Small intestine (tissue), 7 donors: ENCODE results near the gene GPI. TPM values are rescaled to one million over a fixed set of nuclear protein-coding genes. Genes with fewer than 3 reads are reported as not detected.

ENCODE experiments used
- DNase-seq, 2 donors: peaks; one replicate each; pipeline versions ENCODE4 v3.0.0 to v3.0.0-alpha.2; 2013
- FAIRE-seq: peaks from 2 replicates; lab custom pipeline; 2012; peaks lifted over from hg19 to GRCh38; lab: Jason Lieb, UNC
- H3K27ac ChIP-seq, 3 donors: one replicate each; pipeline ENCODE4 v1.5.1; 2013; ENCODE audit warnings: low read length in 2 of 3, mild to moderate bottlenecking in 2 of 3, control low read depth in 1 of 3, inconsistent platforms in 1 of 3, low read depth in 1 of 3, moderate library complexity in 1 of 3
- H3K27me3 ChIP-seq, 3 donors: one replicate each; pipeline ENCODE4 v1.6.1; 2013; ENCODE audit warnings: low read length in 3 of 3, inconsistent platforms in 1 of 3; ENCODE audit not compliant: control insufficient read depth in 3 of 3, insufficient read depth in 3 of 3
- H3K36me3 ChIP-seq, 3 donors: one replicate each; pipeline ENCODE4 v1.6.1; 2013; ENCODE audit warnings: low read length in 3 of 3, inconsistent platforms in 1 of 3, low read depth in 1 of 3, mild to moderate bottlenecking in 1 of 3, moderate library complexity in 1 of 3; ENCODE audit not compliant: control insufficient read depth in 3 of 3, insufficient read depth in 2 of 3
- H3K4me1 ChIP-seq, 3 donors: one replicate each; pipeline ENCODE4 v1.6.1; 2013; ENCODE audit warnings: low read length in 2 of 3, inconsistent platforms in 1 of 3, low read depth in 1 of 3, mild to moderate bottlenecking in 1 of 3, moderate library complexity in 1 of 3; ENCODE audit not compliant: control insufficient read depth in 3 of 3, insufficient read depth in 2 of 3
- H3K4me3 ChIP-seq, 3 donors: one replicate each; pipeline ENCODE4 v1.5.1; 2013; ENCODE audit warnings: low read length in 3 of 3, control low read depth in 1 of 3, inconsistent platforms in 1 of 3, low read depth in 1 of 3, mild to moderate bottlenecking in 1 of 3, moderate library complexity in 1 of 3
- H3K9me3 ChIP-seq, 2 donors: one replicate each; pipeline ENCODE4 v1.6.1; 2013; ENCODE audit warnings: low read depth in 1 of 2, low read length in 1 of 2; ENCODE audit not compliant: control insufficient read depth in 2 of 2, insufficient read depth in 1 of 2
- WGBS, 3 donors: extraction: QIAGEN DNeasy Blood & Tissue Kit; methylation state at CpG; one replicate each; pipeline ENCODE4 v1.1.7; 2013; 5-methylcytosine and 5-hydroxymethylcytosine counted together
- polyA plus RNA-seq, 4 donors: library from polyadenylated mRNA; stranded (reverse) in 3 of 4; unstranded in 1 of 4; fragments of 200-250 nt in 3 of 4; fragments of 120-200 nt in 1 of 4; gene quantifications; one replicate each; pipeline versions ENCODE4 v1.2.1 to v1.2.3, GENCODE V29; 2013
- donor health status: healthy with polysubstance abuse.
- donor health status: control.
- donor health status: control.
- donor health status: Bipolar disorder and iron deficiency.
- donor health status: healthy.

Gene GPI
- polyA plus RNA-seq, 4 donors: 98.6 to 199 (median 125) TPM

DNA sequence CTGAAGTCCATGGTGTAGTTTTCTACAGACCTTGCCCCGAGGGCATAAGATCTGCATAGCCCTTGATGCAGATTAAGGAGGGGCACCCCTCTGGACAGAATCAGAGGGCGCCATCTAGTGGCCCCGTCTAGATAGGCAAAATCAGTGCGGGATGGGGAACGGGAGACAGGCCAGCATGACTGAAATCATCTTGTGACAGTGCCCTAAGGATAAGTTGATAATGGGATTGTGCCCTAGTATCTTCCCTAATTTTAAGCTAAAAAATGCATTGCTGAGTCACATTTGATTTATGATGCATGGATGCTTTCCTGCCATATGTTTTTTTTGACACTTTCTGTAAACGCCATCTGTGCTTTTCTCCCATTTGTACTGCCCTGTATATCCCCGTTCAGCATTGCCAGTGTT lies 19.0 kb upstream of the GPI start:
- no peak for FAIRE-seq
- Histone ChIP-seq H3K27ac (no peak overlapping the region), H3K4me1 (peaks cover 0 to 11% (median 0%) of the 10 kb centered on the region in 3 donors), H3K36me3 (peaks cover 7 to 66% (median 17%) of the 10 kb centered on the region in 3 donors), H3K4me3 (no peak overlapping the region), H3K27me3 (no peaks in the 10 kb centered on the region), H3K9me3 (peaks cover 0 to 4% of the 10 kb centered on the region in 2 donors)
- 29 to 38% (median 30%) methylated on average over 7 of the region's 7 CpGs for WGBS, 3 donors
- DNase-seq: peak; percentile 81 to 91

DNA sequence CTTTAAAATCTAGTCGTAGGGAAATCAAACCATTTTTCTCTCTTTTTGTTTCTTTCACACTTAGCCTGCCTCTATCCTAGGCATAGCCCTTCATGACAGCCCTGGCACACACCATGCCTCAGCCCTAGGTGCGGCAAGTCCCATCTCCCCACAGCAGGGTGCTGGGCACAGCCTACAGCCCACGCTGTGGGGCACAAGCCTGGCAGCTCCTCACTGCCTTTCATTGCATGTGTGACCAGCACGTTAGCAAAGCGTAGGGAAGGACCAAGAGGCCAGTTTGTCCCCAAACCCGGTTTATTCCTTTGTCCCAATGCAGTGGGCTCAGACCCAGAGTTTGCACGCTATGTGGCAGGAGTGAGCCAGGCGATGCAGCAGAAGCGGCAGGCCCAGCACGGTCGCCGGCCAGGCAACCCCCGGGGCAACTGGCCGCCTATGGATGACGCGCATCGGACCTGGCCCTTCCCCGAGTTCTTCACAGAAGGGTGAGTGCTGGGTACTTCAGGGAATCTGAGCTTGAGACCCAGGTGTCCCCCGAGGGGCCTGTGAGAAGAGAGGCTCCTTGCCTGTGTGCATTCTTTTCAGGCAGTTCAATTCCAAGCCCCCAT lies 17.3 kb upstream of the GPI start:
- peaks cover 2 to 64% (median 7%) of the 10 kb centered on the region in 3 donors for H3K36me3 ChIP-seq
- no peak for DNase-seq
- WGBS, 3 donors: 94 to 96% (median 94%) methylated on average over 19 of the region's 19 CpGs

DNA sequence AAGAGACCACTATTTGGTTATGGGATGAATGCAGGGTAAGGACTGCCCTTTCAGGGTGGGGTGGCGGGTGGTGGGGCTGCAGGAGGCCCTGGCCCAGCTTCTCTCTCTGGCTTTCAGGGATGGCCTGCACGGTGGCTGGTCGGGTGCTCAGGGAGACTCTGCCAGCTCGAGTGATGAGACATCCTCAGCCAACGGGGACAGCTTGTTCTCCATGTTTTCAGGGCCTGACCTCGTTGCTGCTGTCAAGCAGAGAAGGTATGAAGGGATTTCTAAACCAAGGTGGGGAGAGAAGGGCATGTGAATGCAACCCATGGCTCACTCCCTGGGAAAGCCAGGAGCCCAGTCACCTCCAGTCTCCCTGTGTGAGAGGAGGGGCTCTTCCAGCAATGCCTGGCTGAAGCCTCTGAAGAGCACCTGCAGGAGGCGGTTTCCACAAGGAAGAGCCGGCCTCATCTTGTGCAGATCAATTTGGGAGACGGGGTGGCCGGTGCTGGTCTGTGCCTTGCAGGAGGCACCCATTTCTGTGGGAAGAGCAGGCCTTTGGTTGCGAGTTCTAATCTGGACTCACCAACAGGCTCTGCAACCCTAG lies 16.0 kb upstream of the GPI start:
- Histone ChIP-seq H3K36me3 (peaks cover 2 to 66% (median 6%) of the 10 kb centered on the region in 3 donors), H3K27ac (no peak overlapping the region), H3K9me3 (peaks cover 0 to 4% of the 10 kb centered on the region in 2 donors), H3K27me3 (no peaks in the 10 kb centered on the region), H3K4me1 (peaks cover 0 to 4% (median 0%) of the 10 kb centered on the region in 3 donors), H3K4me3 (no peak overlapping the region)
- WGBS, 3 donors: 93% methylated on average over 11 of the region's 11 CpGs
- DNase-seq (no peak), FAIRE-seq (no peak)

More for the DNA sequence above, 17.3 kb upstream of the GPI start:
- FAIRE-seq: no peak
- H3K9me3 ChIP-seq: peaks cover 0 to 4% of the 10 kb centered on the region in 2 donors
- H3K27ac ChIP-seq: no peak overlapping the region
- peaks cover 0 to 4% (median 0%) of the 10 kb centered on the region in 3 donors for H3K4me1 ChIP-seq
- H3K27me3 ChIP-seq: no peaks in the 10 kb centered on the region
- no peak overlapping the region for H3K4me3 ChIP-seq

DNA sequence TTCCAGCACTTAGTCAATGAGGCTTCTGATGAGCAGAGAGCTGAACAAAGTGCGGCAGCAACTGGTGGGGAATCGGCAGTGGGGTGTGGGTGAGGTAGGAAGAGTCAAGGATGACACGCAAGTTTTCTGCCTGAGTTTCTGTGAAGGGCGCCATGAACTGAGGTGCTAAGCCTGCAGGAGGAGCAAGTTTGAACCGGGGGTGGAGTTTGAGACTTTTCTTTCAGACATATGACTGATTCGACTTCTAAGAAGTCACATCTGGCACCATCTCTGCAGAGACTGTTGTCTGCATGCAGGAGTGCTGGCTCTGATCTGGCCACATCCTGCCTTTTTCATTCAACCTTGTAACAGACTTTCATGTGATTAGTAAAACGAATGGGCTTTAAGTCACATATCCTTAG lies 14.8 kb upstream of the GPI start:
- Histone ChIP-seq H3K36me3 (peaks cover 3 to 68% (median 6%) of the 10 kb centered on the region in 3 donors), H3K27me3 (no peaks in the 10 kb centered on the region), H3K27ac (no peak overlapping the region), H3K4me1 (peaks cover 0 to 4% (median 0%) of the 10 kb centered on the region in 3 donors), H3K9me3 (peaks cover 0 to 2% of the 10 kb centered on the region in 2 donors), H3K4me3 (no peak overlapping the region)
- peak in 1 of 2 donors; percentile 47 for DNase-seq
- 61 to 91% (median 73%) methylated on average over 7 of the region's 7 CpGs for WGBS, 3 donors
- FAIRE-seq: no peak

DNA sequence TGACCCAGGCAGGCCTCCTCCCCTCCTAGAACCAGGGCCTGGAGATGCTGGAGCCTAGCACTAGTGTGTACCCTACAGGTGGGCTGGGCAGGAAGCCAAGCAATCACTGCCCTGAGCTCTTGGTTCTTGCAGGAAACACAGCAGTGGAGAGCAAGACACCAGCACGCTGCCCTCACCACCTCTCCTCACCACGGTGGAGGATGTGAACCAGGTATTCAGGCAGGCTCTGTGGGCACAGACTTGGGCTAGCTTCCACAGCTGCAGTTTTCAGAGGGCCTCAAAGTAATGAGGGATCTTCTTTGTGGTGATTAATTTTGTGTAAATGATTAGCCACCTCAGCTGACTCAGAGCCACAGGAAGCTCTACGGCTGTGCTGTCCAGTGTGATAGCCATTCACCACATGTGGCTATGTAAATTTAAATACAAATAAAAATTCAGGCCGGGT lies 13.6 kb upstream of the GPI start:
- Histone ChIP-seq H3K27ac (peak overlapping the region in 1 of 3 donors; percentile 33), H3K4me3 (no peak overlapping the region), H3K4me1 (no peaks in the 10 kb centered on the region), H3K36me3 (peaks cover 4 to 70% (median 6%) of the 10 kb centered on the region in 3 donors), H3K9me3 (no peaks in the 10 kb centered on the region), H3K27me3 (no peaks in the 10 kb centered on the region)
- WGBS, 3 donors: 47 to 75% (median 52%) methylated on average over 4 of the region's 4 CpGs
- FAIRE-seq (no peak), DNase-seq (no peak)

DNA sequence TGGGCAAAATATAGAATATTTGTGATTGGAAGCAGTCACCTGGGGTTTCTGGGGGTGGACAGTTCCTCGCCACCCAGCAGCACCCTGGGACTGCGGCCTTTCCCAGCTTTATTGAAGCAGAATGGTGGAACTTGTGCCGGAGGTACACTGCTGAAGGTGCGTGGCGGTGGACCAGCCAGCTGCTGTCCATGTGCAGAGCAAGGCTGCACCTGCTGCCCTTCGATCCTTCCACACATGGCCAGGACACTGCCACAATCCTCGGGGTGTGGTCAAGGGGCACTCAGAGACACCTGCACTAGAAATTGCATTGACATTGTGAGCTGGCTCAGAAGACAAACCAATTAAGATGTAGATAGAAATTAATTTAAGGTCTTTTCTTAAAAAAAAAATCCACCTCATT lies 11.4 kb upstream of the GPI start:
- peaks cover 4 to 58% (median 6%) of the 10 kb centered on the region in 3 donors for H3K36me3 ChIP-seq
- H3K27ac ChIP-seq: no peak overlapping the region
- peak; percentile 17 to 59 for DNase-seq
- no peak for FAIRE-seq
- no peaks in the 10 kb centered on the region for H3K27me3 ChIP-seq
- no peak overlapping the region for H3K4me3 ChIP-seq
- H3K4me1 ChIP-seq: peaks cover 0 to 2% (median 1%) of the 10 kb centered on the region in 3 donors
- 37 to 80% (median 56%) methylated on average over 7 of the region's 7 CpGs for WGBS, 3 donors
- H3K9me3 ChIP-seq: no peaks in the 10 kb centered on the region

DNA sequence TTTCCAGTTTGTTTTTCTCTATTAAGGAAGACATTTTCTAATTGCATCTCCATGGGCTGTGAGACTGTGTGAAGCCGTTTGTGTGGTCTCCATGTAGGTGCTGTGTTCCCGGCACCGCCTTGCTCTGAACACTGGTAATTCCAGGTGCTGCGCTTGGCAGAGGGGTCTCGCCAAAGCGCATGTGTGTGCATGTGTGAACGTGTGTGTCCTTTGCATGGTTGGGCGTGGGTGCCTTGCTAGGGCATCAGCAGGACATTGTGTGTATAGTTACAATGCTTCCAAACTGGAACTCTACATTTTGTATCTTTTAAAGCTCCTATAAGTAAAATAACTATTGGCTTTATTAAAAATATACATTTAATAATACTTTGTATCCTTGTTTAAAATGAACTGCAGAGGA lies 9.8 kb upstream of the GPI start:
- Histone ChIP-seq H3K4me1 (peaks cover 0 to 9% (median 3%) of the 10 kb centered on the region in 3 donors), H3K27me3 (no peaks in the 10 kb centered on the region), H3K27ac (no peak overlapping the region), H3K36me3 (peaks cover 0 to 44% (median 3%) of the 10 kb centered on the region in 3 donors), H3K4me3 (no peak overlapping the region), H3K9me3 (no peaks in the 10 kb centered on the region)
- no peak for FAIRE-seq
- 92 to 95% (median 95%) methylated on average over 8 of the region's 8 CpGs for WGBS, 3 donors
- no peak for DNase-seq

DNA sequence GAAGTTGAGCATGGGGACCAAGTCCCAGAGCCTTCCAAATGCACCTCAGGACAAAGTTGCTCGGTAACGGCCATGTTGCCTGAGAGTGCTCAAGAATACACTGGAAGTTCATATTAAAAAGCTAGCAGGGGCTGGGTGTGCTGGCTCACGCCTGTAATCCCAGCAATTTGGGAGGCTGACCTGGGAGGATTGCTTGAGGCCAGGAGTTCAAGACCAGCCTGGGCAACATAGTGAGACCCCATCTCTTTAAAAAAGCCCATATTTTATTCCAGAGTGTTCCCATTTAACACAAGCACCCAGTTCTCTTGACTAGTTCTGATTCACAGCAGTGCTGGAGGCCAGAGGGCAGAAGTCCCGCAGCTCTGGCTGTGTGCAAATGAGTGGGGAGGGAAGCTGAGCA lies 8.1 kb upstream of the GPI start:
- Histone ChIP-seq H3K9me3 (no peaks in the 10 kb centered on the region), H3K36me3 (peaks cover 0 to 33% (median 2%) of the 10 kb centered on the region in 3 donors), H3K27me3 (no peaks in the 10 kb centered on the region), H3K27ac (no peak overlapping the region), H3K4me1 (peaks cover 0 to 9% (median 3%) of the 10 kb centered on the region in 3 donors), H3K4me3 (no peak overlapping the region)
- FAIRE-seq: no peak
- WGBS, 3 donors: 92 to 95% (median 93%) methylated on average over 4 of the region's 4 CpGs
- no peak for DNase-seq
